Kasumi-1 (cell line): ENCODE measurements around the gene SIRT2.
"Not testable (repeated sequence)": the region's sequence is repeated elsewhere in the genome, so short reads cannot be mapped to it uniquely, and the experiment has no call there.

Source experiments
- DNase-seq, 2 experiments: peaks; one replicate each; lab custom pipeline; 2025; lab: John Stamatoyannopoulos, UW

SIRT2 gene

DNA sequence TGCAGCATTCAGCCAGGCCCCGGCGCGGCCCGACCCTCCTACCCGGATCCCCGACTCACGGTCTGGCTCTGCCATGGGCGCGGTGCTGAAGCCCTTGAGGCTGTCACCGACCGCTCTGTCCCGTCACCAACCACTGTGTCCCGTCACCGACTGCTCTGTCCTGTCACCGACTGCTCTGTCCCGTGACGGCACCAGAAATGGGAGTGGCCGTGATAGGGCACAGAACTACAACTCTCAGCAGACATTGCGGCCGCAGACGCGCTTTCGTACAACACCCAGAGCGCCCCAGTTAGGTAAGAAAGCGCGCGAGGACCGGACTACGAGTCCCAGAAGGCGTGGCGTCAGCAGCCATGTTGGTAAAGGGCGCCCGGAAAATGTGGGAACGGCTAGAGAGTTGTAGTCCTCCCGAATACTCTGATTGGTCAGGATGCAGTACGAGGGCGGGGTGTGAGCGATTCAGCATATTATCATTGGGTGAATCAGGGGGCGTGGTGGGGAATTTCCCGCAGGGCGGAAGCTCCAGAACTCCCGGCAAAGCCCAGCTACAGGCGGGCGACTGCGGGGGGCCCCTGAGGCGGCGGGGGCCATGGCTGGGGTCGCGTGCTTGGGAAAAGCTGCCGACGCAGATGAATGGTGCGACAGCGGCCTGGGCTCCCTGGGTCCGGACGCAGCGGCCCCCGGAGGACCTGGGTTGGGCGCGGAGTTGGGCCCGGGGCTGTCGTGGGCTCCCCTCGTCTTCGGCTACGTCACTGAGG lies at the start of gene SIRT2, which contains the start of gene NFKBIB:
Gene SIRT2 (minus strand): TSS at position 172 of the 755 bp plus-strand sequence. CDS start 97 bp downstream, at position 75.
Gene NFKBIB (plus strand): TSS at position 523 of the 755 bp plus-strand sequence. CDS start 64 bp downstream, at position 587.
- DNase-seq: peak; percentile 100

DNA sequence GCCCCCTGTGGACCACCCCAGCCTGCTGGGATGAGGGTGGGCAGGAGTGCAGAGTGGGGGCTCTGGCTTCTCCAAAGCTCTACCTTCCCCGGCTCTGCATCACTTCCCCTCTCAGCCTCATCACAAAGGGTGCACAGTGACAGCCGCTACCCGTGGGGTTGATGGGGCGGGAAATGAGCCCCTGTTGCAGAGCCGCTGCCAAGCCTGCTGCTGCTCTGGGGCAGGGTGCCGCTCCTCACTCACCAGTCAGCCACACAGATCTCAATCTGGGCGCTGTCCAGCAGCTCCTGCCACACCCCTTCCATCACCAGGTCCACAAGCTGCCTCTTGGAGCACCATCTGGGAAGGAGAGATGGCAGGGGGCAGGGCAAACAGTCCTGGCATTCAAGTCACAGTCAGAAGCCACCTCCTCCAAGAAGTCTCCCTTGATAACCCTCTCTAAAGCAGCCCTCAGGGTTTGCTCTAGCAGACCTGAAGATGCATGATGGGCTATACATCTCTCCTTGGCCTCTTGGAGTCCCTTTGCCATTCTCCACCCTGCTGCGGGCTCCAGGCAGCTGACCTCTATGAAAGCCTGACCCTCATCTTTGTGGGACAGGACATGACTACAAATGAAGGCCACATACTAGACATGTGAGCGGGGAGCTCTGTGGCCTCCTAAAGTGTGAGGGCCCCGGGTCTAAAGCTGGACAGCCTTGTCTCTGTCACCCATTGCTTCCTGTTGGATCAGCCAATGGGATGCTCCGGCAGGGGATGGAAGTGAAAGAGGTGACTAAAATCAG lies 47.0 kb upstream of the SIRT2 start:
- DNase-seq: no peak

- DNase-seq: no peak
These were observed 46.3 kb upstream of the SIRT2 start for GRCh38 chr19:38945562-38946228.

DNA sequence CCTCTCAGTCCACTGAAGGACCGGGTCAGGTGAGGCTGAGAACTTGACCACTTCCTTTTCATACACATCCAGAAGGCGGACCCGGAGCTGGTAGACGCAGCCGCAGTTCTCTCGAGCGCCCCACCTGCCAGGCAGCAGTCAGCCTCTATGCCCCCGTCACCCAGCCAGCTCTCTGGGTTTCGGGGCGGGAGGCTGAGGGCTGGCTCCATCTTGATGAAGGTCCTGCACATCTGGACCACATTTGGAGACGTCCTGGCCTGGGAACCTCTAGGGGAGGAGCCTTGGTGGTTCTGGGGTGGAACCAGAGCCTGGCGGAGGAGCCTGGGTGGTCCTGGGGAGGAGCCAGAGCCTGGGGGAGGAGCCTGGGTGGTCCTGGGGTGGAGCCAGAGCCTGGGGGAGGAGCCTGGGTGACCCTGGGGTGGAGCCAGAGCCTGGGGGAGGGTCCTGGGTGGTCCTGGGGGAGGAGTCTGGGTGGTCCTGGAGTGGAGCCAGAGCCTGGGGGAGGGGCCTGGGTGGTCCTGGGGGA lies 45.6 kb upstream of the SIRT2 start:
- no peak for DNase-seq

GRCh38 chr19:38942471-38943181 lies 43.2 kb upstream of the SIRT2 start:
- no peak for DNase-seq

- no peak for DNase-seq
These were observed 42.6 kb upstream of the SIRT2 start for GRCh38 chr19:38941979-38942378.

DNA sequence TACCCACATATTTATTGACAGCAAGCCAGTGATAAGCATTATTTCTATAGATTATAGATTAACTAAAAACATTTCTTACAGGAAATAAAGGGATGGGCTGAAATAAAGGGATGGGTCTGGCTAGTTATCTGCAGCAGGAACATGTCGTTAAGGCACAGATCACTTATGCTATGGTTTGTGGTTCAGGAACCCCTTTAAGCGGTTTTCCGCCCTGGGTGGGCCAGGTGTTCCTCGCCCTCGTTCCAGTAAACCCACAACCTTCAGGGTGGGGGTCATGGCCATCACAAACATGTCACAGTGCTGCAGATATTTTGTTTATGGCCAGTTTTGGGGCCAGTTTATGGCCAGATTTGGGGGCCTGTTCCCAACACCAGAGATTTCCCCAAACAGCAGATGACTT lies 42.0 kb upstream of the SIRT2 start:
- not testable (repeated sequence) for DNase-seq

DNA sequence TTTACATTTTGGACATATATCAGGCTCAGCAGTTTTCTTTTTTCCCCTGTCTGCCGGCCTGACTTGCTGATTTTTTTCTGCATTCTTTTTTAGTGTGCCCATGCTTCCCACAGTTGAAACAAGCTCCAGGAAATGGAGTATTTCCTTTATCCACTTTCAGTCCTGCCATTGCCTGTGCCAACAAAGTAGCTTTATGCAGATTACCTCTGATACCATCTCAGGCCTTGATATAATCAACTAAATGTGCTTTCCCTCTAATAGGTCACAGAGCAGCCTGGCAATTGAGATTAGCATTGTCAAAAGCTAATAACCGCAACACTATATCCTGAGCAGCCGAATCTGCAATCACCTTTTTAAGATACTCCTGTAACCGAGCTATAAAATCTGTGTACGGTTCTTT lies 40.5 kb upstream of the SIRT2 start:
- no peak for DNase-seq

DNA sequence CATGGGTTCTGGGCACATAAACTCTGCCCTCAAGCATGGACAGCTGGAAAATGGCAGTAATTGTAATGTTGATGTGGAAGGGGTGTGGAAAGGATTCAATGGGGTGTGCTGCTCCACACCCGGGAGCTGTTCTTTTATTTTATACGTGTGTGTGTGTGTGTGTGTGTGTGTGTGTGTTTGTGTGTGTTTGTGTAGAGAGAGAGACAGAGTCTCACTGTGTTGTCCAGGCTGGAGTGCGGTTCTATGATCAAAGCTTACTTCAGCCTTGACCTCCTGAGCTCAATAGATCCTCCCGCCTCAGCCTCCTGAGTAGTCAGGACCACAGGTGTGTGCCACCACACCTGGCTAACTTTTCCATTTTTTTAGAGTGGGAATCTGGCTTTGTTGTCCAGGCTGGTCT lies 34.1 kb upstream of the SIRT2 start:
- no peak for DNase-seq

GRCh38 chr19:38932425-38933179 lies 33.2 kb upstream of the SIRT2 start:
- DNase-seq: peak; percentile 72 to 80

GRCh38 chr19:38931521-38931793 lies 32.0 kb upstream of the SIRT2 start:
- no peak for DNase-seq

DNA sequence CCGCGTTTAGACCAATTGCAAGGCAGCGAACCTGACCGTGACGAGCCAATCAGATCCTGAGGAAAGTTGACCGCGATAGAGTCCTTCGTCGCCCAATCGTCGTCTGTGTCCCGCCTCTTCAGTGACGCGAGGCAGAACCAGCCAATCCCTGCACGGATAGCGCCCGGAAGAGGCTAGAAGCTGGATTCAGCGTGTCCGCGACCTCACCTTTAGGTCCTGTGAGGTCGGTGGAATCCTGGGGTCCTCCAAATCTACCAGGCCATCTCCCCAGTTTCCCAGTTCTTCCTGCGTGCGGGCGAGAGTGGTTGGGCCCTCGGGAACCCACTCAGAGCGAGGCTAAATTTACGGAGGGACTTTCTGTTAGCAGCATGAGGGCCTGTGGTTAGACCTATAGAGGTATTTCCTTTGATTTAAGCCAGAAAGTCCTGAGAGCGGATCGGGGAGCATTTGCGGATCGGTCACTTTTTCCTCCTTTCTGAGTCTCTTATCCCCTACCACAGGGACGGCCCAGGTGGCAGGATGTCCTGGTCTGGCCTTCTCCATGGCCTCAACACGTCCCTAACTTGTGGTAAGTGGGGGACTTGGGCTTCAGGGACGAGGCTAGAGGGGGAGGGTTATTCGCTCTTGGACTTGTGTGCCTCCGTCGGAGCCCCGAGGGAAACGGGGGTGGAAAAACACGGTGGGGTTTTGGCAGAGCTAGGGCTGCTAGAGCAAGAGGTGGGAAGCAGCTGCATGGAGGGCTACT lies 31.5 kb upstream of the SIRT2 start, which contains the start of gene MRPS12:
Gene MRPS12 (plus strand): TSS at position 169 of the 745 bp plus-strand sequence. CDS start 351 bp downstream, at position 520.
- peak; percentile 97 to 98 for DNase-seq

DNA sequence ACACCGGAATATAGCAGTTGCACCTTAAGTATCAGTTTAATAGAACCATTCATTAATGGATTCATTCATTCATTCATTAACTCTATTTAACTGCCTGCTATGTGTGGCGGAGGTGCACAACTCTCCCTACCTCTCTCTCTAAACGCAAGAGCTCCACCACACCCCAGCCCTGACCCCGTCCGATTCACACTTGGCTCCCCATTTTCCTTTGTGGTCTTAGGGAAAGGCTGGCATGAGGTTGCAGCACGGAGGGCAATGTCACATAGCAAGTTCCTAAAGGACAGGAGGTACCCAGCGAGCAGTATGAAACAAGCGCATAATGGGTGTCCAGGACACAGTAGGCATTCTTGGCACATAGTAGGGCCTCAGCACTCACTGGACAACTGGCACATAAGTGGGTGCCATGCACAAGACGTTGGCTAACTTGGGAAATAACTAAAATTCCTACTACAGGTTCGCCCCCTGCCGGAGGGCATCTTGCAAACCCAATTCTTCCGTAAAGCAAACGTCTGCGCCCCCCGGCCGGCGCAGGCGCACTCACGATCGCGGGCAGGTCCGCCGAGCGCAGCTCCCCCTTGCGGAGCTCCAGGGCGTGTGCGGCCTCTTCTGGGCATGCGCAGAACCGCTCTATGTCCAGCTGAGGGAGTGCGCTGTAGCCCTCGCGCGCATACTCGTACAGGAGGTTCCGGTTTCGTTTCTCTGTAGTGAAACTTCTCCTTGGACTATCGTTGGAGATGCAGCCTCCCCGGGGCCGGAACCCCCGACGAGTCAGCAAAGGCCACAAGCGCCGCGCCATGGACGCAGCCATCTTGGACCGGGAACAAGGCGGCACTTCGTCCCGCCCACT lies 30.7 kb upstream of the SIRT2 start, which contains the start of gene SARS2:
Gene SARS2 (minus strand): TSS at position 835 of the 847 bp plus-strand sequence. CDS start 27 bp downstream, at position 808.
- peak; percentile 89 to 92 for DNase-seq

- no peak for DNase-seq
These were observed 29.1 kb upstream of the SIRT2 start for GRCh38 chr19:38928391-38929001.

DNA sequence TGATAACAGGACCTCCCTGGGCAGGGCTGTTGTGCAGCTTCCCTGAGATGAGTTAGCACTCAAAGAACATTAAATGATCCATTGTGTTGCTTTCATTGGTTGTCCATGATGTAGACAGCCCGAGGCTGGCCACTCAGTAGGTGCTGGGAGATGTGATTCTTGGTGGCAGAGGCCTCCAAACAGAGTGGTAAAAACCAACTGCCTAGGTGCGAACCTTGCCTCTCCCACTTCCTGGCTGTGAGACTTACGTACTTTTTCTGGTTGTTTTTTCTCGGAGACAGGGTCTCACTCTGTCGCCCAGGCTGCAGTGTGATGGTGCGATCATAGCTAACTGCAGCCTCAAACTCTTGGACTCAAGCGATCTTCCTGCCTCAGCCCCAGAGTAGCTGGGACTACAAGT lies 25.0 kb upstream of the SIRT2 start:
- no peak for DNase-seq

DNA sequence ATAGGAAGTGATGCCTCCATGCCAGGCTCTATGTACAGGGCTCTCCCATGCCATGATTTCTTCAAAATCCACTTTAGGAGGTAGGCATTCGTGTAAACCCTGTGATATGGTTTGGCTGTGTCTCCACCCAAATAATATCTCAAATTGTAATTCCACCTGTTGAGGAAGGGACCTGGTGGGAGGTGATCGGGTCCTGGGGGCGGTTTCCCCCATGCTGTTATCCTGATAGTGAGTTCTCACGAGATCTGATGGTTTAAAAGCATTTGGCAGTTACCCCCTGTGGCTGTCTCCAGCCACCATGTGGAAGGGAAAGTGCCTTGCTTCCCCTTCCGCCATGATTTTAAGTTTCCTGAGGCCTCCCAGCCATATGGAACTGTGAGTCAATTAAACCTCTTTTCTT lies 23.1 kb upstream of the SIRT2 start:
- no peak for DNase-seq

GRCh38 chr19:38921420-38922274 lies 22.2 kb upstream of the SIRT2 start:
- no peak for DNase-seq
